Mesothelial cell of epicardium (in vitro differentiated cells): ENCODE data around the gene TRIM6. TPM values are rescaled to one million over a fixed set of nuclear protein-coding genes. Genes with fewer than 3 reads are reported as not detected.
A peak's percentile ranks its signal among the peaks of the same experiment; 100 is the strongest.

ENCODE experiments used
- DNase-seq, 2 experiments: peaks; one replicate each; pipeline ENCODE4 v3.0.0; 2021; ENCODE audit warnings: low spot score in 2 of 2; ENCODE audit not compliant: unreplicated experiment in 2 of 2
- H3K27ac Mint-ChIP-seq: 2 replicates; pipeline ENCODE4 v1.8.0; 2021; ENCODE audit warnings: mixed read lengths
- H3K27me3 Mint-ChIP-seq: 2 replicates; pipeline ENCODE4 v1.8.0; 2021; ENCODE audit warnings: low read depth, mixed read lengths
- H3K36me3 Mint-ChIP-seq: 2 replicates; pipeline ENCODE4 v1.8.0; 2021; ENCODE audit warnings: mixed read lengths
- H3K4me1 Mint-ChIP-seq: 2 replicates; pipeline ENCODE4 v1.8.0; 2021; ENCODE audit warnings: mixed read lengths
- H3K4me3 Mint-ChIP-seq: 2 replicates; pipeline ENCODE4 v1.8.0; 2021; ENCODE audit warnings: mild to moderate bottlenecking, moderate library complexity, mixed read lengths
- H3K9me3 Mint-ChIP-seq: 2 replicates; pipeline ENCODE4 v1.8.0; 2021; ENCODE audit warnings: mixed read lengths
- CTCF ChIP-seq: fragments of 200-600 bp; sonication (generic); IDR thresholded peaks from one replicate; pipeline ENCODE4 v1.5.0; 2021; ENCODE audit warnings: antibody characterized with exemption; ENCODE audit not compliant: unreplicated experiment
- total RNA-seq: library from RNA; stranded (reverse); gene quantifications from 3 replicates; pipeline ENCODE4 v1.2.1, GENCODE V29; 2021

The TRIM6 gene
- total RNA-seq, 1 donor from 2014 or later = 14.0 TPM

DNA sequence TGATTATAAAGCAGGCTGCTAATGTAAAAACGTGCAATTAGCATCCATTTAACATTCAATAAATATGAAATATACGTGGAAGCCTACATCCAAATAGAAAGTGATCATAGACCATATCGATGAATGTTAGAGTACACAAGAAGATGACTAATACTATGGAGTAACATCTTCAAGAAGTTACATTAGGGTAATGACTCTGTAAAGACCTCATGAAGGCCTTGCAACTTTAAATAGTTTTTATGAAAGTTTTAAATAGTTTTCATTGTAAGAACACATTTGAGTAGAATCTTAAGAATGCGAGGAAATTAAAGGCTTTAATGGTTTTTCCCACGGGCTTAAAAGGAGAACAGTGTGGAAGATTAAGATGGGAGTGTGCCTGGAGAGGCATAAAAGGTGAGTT, 29.8 kb downstream of the TRIM6 start:
- peaks cover 10% of the 10 kb centered on the region for H3K9me3 Mint-ChIP-seq
- H3K27ac Mint-ChIP-seq = no peak overlapping the region
- peak overlapping the region; percentile 33 for H3K4me3 Mint-ChIP-seq
- H3K36me3 Mint-ChIP-seq = peaks cover 6% of the 10 kb centered on the region
- TF ChIP-seq CTCF = no peak
- DNase-seq = no peak
- no peaks in the 10 kb centered on the region for H3K27me3 Mint-ChIP-seq
- peaks cover 27% of the 10 kb centered on the region for H3K4me1 Mint-ChIP-seq

DNA sequence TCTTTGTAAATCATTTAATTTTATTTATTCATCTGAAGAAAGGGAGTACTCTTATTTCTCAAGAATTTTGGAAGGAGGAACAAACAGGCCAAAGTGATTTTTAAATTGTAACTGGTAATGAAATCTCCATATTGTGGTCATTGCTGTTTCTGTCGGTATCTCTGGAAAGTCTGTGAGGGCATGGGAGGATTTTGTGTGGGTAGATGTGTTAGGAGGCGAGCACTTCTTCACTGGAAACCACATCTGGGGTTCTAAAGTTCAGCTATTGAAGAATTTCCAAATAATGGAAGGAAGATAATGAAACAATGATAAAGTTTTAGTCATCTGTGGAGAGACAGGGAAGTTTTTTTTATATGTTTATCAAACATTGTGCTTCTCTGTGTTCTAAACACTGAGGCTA, 35.0 kb downstream of the TRIM6 start:
- H3K36me3 Mint-ChIP-seq = peaks cover 25% of the 10 kb centered on the region
- H3K27ac Mint-ChIP-seq = no peak overlapping the region
- H3K4me1 Mint-ChIP-seq = no peaks in the 10 kb centered on the region
- peaks cover 14% of the 10 kb centered on the region for H3K9me3 Mint-ChIP-seq
- DNase-seq = no peak
- H3K4me3 Mint-ChIP-seq = no peak overlapping the region
- H3K27me3 Mint-ChIP-seq = no peaks in the 10 kb centered on the region
- TF ChIP-seq CTCF = no peak

GRCh38 chr11:5631969-5632635, 35.7 kb downstream of the TRIM6 start:
- no peak overlapping the region for H3K27ac Mint-ChIP-seq
- H3K36me3 Mint-ChIP-seq = peaks cover 28% of the 10 kb centered on the region
- H3K4me3 Mint-ChIP-seq = no peak overlapping the region
- peaks cover 14% of the 10 kb centered on the region for H3K9me3 Mint-ChIP-seq
- TF ChIP-seq CTCF = no peak
- H3K4me1 Mint-ChIP-seq = no peaks in the 10 kb centered on the region
- no peaks in the 10 kb centered on the region for H3K27me3 Mint-ChIP-seq
- no peak for DNase-seq

GRCh38 chr11:5639953-5640352, 43.5 kb downstream of the TRIM6 start:
- Mint-ChIP-seq H3K9me3 (peaks cover 12% of the 10 kb centered on the region), H3K4me3 (no peak overlapping the region), H3K36me3 (peaks cover 40% of the 10 kb centered on the region), H3K27me3 (no peaks in the 10 kb centered on the region), H3K27ac (no peak overlapping the region), H3K4me1 (no peaks in the 10 kb centered on the region)
- no peak for TF ChIP-seq CTCF
- no peak for DNase-seq

DNA sequence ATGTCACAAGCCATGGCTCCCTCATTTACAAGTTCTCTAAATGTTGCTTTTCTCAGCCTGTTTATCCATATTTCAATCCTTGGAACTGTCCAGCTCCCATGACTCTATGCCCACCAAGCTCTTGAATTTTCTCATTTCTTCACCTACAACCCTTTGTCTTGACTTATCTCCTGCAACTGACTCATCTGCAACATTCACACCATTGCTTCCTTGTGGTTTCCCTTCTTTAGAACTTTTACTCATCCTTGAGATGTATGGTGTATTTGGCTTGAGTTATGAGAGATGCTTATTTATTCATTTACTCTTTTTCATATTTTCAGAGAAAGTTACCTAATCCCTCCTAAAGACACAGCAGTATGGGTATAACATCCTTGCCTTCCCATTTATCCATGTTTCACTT, 47.1 kb downstream of the TRIM6 start:
- Mint-ChIP-seq H3K4me1 (no peaks in the 10 kb centered on the region), H3K36me3 (peaks cover 34% of the 10 kb centered on the region), H3K27ac (no peak overlapping the region), H3K9me3 (peaks cover 12% of the 10 kb centered on the region), H3K4me3 (no peak overlapping the region), H3K27me3 (no peaks in the 10 kb centered on the region)
- no peak for TF ChIP-seq CTCF
- DNase-seq = no peak

DNA sequence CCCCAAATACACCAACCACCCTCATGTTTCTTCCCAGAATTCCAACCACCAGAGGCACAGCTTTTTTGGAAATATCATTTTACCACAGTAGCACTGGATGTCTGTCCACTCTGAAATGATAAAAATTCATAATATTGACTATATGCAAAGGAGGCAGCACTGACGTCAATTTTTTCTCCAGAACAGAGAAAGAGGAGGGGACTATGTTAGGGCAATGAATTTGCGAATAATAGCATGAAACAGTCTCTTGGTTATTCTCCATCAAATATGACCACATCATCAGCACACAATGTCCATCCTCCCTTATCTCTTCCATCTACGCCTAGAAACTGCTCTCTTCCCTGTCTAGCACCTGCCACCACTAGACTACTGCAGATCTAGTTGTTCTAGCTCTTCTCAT, 49.7 kb downstream of the TRIM6 start:
- Mint-ChIP-seq H3K27me3 (no peaks in the 10 kb centered on the region), H3K4me1 (no peaks in the 10 kb centered on the region), H3K4me3 (no peak overlapping the region), H3K9me3 (peaks cover 15% of the 10 kb centered on the region), H3K27ac (no peak overlapping the region), H3K36me3 (peaks cover 23% of the 10 kb centered on the region)
- no peak for TF ChIP-seq CTCF
- no peak for DNase-seq
